ENCODE data around the gene DNAJC11.

The DNAJC11 gene

GRCh38 chr1:6625584-6626149, 75.9 kb downstream of the DNAJC11 start:
- no peak for DNase-seq (ENCODE audit: low read depth in 2 of 2)

GRCh38 chr1:6624710-6625583, 76.7 kb downstream of the DNAJC11 start, which contains the start of gene THAP3:
THAP3 (plus strand) TSS chr1:6624868; CDS start chr1:6625219, 351 bp downstream.
- peak; percentile 74 to 80 for DNase-seq (ENCODE audit: low read depth in 2 of 2)

- no peak for DNase-seq (ENCODE audit: low read depth in 2 of 2)
These were observed 78.2 kb downstream of the DNAJC11 start for GRCh38 chr1:6623269-6623965.

GRCh38 chr1:6622396-6623152, 79.0 kb downstream of the DNAJC11 start:
- no peak for DNase-seq (ENCODE audit: low read depth in 2 of 2)

GRCh38 chr1:6621429-6622391, 79.9 kb downstream of the DNAJC11 start:
- no peak for DNase-seq (ENCODE audit: low read depth in 2 of 2)

GRCh38 chr1:6619045-6619444, 82.6 kb downstream of the DNAJC11 start:
- DNase-seq (ENCODE audit: low read depth in 2 of 2): no peak

GRCh38 chr1:6614929-6615785, 86.5 kb downstream of the DNAJC11 start:
- DNase-seq (ENCODE audit: low read depth in 2 of 2): no peak

- no peak for DNase-seq (ENCODE audit: low read depth in 2 of 2)
These were observed 87.3 kb downstream of the DNAJC11 start for GRCh38 chr1:6614019-6614928.

GRCh38 chr1:6613361-6614018, 88.1 kb downstream of the DNAJC11 start, which contains the start of gene PHF13:
PHF13 (plus strand) TSS chr1:6613731; CDS start chr1:6614067, 336 bp downstream.
- DNase-seq (ENCODE audit: low read depth in 2 of 2): peak; percentile 99

- no peak for DNase-seq (ENCODE audit: low read depth in 2 of 2)
These were observed 88.8 kb downstream of the DNAJC11 start for GRCh38 chr1:6612641-6613360.

- no peak for DNase-seq (ENCODE audit: low read depth in 2 of 2)
These were observed 97.6 kb downstream of the DNAJC11 start for GRCh38 chr1:6603915-6604558.

GRCh38 chr1:6603238-6603914, 98.2 kb downstream of the DNAJC11 start:
- no peak for DNase-seq (ENCODE audit: low read depth in 2 of 2)

GRCh38 chr1:6602669-6603237, 98.9 kb downstream of the DNAJC11 start, which contains the start of gene KLHL21:
KLHL21 (minus strand) TSS chr1:6602869; CDS start chr1:6602817, 52 bp downstream.
- peak; percentile 82 for DNase-seq (ENCODE audit: low read depth in 2 of 2)

- DNase-seq (ENCODE audit: low read depth in 2 of 2): no peak
These were observed 99.5 kb downstream of the DNAJC11 start for GRCh38 chr1:6601923-6602668.

Measured in activated CD8-positive, alpha-beta memory T cell treated with anti-CD3 and anti-CD28 coated beads for 4 hours (primary cell).